Right renal pelvis (tissue), 4 donors: ENCODE results near the gene ADI1. TPM values are rescaled to one million over a fixed set of nuclear protein-coding genes. Genes with fewer than 3 reads are reported as not detected.
"Not testable (repeated sequence)": the region's sequence is repeated elsewhere in the genome, so short reads cannot be mapped to it uniquely, and the experiment has no call there.

ENCODE experiments used
- DNase-seq, 4 donors: peaks; one replicate each; pipeline ENCODE4 v3.0.0-alpha.2; 2013; ENCODE audit warnings: low read depth in 4 of 4, low spot score in 3 of 4, missing footprints in 1 of 4
- polyA plus RNA-seq, 4 donors: library from polyadenylated mRNA; unstranded; fragments of 120-200 nt; gene quantifications; one replicate each; pipeline ENCODE4 v1.2.1, GENCODE V29; 2013; ENCODE audit not compliant: insufficient read length in 4 of 4

The ADI1 gene
- polyA plus RNA-seq, 4 donors: 79.2 to 99.7 (median 83.1) TPM

- DNase-seq: no peak
Measured at GRCh38 chr2:3451169-3451568, 68.2 kb downstream of the ADI1 start.

- DNase-seq: no peak
Measured at GRCh38 chr2:3450385-3451010, 68.8 kb downstream of the ADI1 start.

- DNase-seq: no peak
Measured at GRCh38 chr2:3449936-3450335, 69.4 kb downstream of the ADI1 start.

- peak in 3 of 4 donors; percentile 28 to 45 (median 38) for DNase-seq
Measured at GRCh38 chr2:3449086-3449485, 70.2 kb downstream of the ADI1 start.

- DNase-seq: not testable (repeated sequence)
Measured at GRCh38 chr2:3448441-3448911, 70.9 kb downstream of the ADI1 start.

GRCh38 chr2:3447789-3448317, 71.5 kb downstream of the ADI1 start:
- DNase-seq: no peak

Other genes with a start within 250 kb of the ADI1 start
- 10 to 100 TPM; 25.4 to 26.1 (median 25.6) TPM for gene EIPR1, start 141.7 kb downstream of the ADI1 start, polyA plus RNA-seq
- gene TRAPPC12, start 139.8 kb downstream of the ADI1 start, polyA plus RNA-seq: 10 to 100 TPM; 59.7 to 71.5 (median 70.0) TPM
- gene RNASEH1, start 38.8 kb upstream of the ADI1 start, polyA plus RNA-seq: 10 to 100 TPM; 17.3 to 18.7 (median 17.8) TPM
- gene RPS7, start 55.7 kb upstream of the ADI1 start, polyA plus RNA-seq: 1,000 to 10,000 TPM; 1,498 to 1,698 (median 1,668) TPM
- gene COLEC11, start 75.6 kb upstream of the ADI1 start, polyA plus RNA-seq: 1 to 10 TPM; 1.2 to 4.2 (median 1.7) TPM
- under 1 TPM in 1 of 4 donors, not detected in 3; 0.23 TPM for gene ALLC, start 138.7 kb upstream of the ADI1 start, polyA plus RNA-seq
- under 1 TPM in 3 of 4 donors, not detected in 1; 0.27 to 0.64 (median 0.46) TPM for gene DCDC2C, start 184.0 kb upstream of the ADI1 start, polyA plus RNA-seq